Measurements from ENCODE around the gene DDX5.
"Not testable (repeated sequence)": the region's sequence is repeated elsewhere in the genome, so short reads cannot be mapped to it uniquely, and the experiment has no call there.

Gene DDX5

GRCh38 chr17:64491034-64491860, 14.8 kb downstream of the DDX5 start:
- DNase-seq, result no peak

GRCh38 chr17:64488301-64488700, 17.8 kb downstream of the DDX5 start:
- DNase-seq, result no peak

DNA sequence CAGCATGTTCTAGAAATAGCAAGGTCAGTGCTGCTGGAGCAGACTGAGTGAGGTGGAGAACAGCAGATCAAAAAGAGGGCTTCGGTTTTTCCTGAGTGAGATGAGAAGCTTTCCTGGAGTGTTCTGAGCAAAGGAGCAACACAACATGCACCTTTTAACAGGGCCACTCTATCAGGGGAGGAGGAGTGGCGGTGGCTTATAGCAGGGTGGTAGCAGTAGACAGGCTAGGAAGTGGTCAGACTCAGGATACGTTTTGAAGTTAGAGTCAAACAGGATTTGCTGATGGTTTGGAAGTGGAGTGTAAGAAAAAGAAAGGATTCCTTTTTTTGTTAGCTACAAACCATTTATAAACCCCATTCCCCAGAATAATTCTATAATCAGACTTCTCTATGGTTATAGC, 21.7 kb downstream of the DDX5 start:
- no peak for DNase-seq

DNA sequence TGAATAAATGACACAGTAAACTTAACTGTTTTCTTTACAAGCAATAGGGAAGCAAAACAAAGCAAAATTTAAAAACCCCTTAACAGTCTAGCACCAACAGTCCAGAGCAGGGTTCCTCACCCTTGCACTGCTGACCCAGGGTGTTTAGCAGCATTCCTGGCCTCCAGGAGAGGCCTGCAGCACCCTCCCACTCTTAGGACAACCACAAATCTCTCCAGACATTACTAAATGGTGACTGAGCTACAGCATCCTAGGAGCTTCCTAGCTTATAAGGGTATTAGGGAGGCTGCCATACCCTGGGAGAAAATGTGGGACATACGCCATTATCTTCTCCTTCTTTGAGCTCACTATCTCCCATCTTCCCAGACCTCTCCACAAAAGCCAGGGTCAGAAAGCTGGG, 25.1 kb downstream of the DDX5 start:
- DNase-seq, result no peak

DNA sequence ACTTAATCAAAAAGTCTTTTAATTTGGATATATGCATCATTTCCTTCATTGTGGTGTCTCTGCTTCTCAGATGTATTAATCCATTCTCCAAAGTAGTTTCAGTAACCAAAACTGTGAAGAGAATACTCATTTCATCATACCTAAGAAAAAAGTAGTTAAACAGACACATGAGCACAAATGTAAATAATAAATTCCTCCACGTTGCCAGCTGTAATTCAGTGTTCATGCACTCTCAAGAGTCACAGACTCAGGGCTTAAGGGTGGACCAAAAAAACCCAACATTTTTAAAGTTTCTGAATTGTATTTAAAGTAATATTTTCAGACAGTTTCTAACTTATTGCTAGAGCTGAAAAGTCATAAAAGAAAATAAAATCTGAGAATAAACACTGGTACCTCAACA, 28.2 kb downstream of the DDX5 start:
- DNase-seq, result no peak

DNA sequence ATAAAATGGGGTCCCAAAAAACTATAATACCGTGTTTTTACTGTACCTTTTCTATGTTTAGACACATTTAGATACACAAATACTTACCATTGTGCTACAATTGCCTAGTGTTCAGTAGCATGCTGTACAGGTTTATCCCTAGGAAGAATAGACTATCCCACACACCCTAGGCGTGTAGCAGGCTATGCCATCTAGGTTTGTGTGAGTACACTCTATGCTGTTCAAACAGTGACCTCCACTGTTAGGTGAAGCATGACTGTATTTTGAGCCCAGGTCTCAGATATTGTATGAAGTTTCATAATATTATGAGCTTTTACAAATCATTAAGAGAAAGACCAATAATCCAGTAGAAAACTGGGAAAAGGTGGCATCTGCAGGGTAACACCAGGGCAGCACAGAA, 33.5 kb downstream of the DDX5 start:
- DNase-seq, result no peak

DNA sequence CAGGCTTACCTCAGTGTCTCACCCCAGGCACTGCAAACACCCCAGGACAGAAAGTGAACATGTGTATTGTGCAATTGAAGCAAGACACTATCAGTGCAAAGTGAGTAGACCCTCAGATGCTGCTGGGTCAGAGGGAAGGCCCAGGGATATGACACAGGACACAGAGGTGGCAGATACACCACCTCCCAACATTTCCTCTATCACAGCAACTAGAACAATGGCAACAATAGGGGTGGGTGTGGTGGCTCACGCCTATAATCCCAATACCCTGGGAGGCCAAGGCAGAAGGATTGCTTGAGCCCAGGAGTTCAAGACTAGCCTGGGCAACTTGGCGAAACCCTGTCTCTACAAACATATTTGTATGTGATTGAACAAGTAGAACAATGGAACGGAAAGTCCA, 34.6 kb downstream of the DDX5 start:
- DNase-seq, result no peak

- DNase-seq, result no peak
Measured at GRCh38 chr17:64470625-64471024, 35.5 kb downstream of the DDX5 start.

- not testable (repeated sequence) for DNase-seq
Measured at GRCh38 chr17:64466834-64467233, 39.3 kb downstream of the DDX5 start.

GRCh38 chr17:64466019-64466735, 39.9 kb downstream of the DDX5 start:
- DNase-seq, result no peak

- no peak for DNase-seq
Measured at GRCh38 chr17:64461788-64462187, 44.3 kb downstream of the DDX5 start.

GRCh38 chr17:64460955-64461354, 45.1 kb downstream of the DDX5 start:
- DNase-seq, result no peak

DNA sequence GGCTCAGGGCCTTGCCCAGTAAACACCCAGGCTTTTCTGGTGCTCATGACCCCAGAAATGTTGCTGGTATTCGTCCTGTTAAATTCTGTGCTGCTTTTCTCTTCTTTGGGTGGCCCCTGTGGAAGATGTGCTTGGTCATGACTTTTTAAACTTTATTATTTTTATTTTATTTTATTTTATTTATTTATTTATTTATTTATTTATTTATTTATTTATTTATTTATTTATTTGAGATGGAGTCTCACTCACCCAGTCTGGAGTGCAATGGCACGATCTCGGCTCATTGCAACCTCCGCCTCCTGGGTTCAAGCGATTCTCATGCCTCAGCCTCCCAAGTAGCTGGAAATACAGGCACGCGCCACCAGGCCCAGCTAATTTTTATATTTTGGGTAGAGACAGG, 46.3 kb downstream of the DDX5 start:
- DNase-seq, result not testable (repeated sequence)

GRCh38 chr17:64459284-64459747, 46.8 kb downstream of the DDX5 start:
- DNase-seq, result no peak

GRCh38 chr17:64458756-64459155, 47.3 kb downstream of the DDX5 start:
- DNase-seq, result no peak

DNA sequence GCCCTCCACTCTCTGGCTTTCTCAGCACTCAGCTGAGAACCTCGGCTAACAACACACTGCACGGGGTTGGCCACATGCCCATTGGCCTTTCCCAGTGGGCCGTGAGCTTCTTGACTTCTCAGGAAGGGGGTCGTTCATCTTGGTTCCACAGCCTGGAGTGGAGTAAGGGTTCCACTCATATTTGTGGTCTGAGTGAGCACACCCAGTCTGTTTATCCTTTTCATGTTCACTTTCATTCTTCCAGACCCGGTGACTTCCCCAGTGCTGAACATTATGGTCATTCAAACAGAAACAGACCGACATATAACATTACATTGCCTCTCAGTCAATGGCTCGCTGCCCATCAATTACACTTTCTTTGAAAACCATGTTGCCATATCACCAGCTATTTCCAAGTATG, 48.9 kb downstream of the DDX5 start:
- DNase-seq, result no peak

GRCh38 chr17:64455993-64456885, 49.9 kb downstream of the DDX5 start:
- no peak for DNase-seq

- no peak for DNase-seq
Measured at GRCh38 chr17:64449545-64449944, 56.5 kb downstream of the DDX5 start.

GRCh38 chr17:64448665-64449512, 57.2 kb downstream of the DDX5 start, which contains the start of gene MILR1:
Gene MILR1 (plus strand): TSS chr17:64449115. CDS start chr17:64449169, 54 bp downstream.
- no peak for DNase-seq

All from NCI-H774 (cell line).